NB4 (cell line): ENCODE measurements around the gene REEP1.

Source experiments
- CTCF ChIP-seq: IDR thresholded peaks from one replicate; pipeline ENCODE4 v1.5.1; 2012; ENCODE audit warnings: low read depth, low read length
- POLR2A ChIP-seq: IDR thresholded peaks from 2 replicates; pipeline ENCODE4 v1.6.1; 2011; ENCODE audit warnings: mild to moderate bottlenecking; ENCODE audit not compliant: insufficient read length; ENCODE audit errors: extremely low read depth

GRCh38 chr2:86296947-86297346, 40.5 kb downstream of the REEP1 start:
- no peak for TF ChIP-seq CTCF
- TF ChIP-seq POLR2A: no peak
